UCSD-AML1 (cell line): ENCODE results near the gene MSANTD1.

Experiments used
- DNase-seq: peaks from one replicate; lab custom pipeline; 2025; ENCODE audit not compliant: unreplicated experiment; lab: John Stamatoyannopoulos, UW

MSANTD1 gene

DNA sequence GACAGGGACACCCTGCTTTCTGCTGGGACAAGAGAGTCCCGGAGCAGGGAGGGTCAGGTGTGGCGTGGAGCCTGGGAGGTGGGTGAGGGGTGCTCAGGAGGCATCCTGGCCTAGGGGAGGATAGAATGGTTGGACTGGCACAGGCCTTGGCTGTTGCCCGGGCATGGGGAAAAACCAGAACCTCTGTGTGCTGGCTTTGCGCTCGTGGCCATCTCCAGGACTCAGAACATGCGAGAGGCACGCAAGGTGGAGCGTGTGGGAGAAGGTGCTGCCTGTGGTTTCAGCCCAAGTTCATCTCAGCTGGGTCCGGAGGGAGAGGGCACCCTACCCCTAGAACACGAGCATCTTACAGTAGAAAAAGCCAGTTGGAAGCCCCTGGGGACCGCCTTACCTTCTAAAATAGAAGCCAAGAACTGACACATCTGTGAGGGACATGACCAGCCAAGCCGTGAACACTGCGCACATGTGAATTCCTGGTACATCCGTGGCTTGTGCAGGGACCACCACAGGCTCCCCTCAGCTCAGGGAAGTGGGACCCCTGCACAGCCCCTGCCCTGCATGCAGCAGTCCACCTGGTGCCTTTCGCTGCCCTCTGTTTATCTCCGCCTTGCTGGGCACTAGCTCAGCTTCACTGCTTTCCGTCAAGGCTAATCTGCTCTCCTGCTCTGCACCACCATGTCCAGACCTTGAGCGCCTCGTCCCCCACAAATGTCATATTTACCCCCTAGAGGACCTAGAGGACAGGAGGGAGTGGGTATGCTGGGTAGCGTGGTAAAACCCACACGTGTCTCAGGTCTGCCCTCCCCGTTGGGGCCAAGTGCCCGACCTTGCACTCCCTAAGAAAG lies 13.5 kb downstream of the MSANTD1 start:
- DNase-seq, result no peak

DNA sequence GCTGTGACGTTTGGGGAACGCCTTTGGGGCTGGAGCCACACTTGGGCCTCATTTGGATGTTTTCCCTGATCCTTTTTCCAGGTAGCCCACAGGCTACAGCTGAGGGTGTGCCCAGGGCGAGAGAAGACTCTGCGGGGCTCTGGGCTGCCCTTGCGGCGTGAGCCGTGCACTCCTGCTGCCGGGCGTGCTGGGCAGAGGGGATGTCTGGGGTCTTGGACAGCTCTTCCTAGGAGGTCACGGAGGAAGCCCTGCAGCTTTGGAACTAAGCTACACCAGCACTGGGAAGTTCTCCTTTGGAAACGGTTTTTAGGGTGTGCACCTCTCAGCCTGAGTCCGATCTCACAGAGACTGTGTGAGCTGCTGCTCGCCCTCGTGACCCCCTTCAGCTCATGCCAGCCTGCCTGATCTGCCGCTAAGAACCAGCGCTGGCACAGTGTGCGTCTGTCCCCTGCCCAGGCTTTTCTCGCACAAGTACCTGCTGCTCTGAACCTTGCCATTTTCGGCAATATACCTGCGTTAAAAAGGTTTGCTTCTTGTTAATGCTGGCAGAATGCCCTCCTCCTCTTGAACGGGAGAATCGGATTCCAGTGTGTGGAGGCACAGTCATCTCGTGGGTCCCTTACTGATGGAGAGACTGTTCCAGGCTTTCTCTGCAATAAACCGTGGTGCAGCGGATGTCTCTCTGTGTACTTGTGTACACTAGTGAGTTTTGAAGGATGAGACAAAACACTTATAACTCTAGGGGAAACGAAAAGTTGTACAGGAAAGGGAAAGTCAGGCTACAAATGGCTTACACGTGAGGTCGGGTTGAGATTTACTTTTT lies 14.3 kb downstream of the MSANTD1 start:
- DNase-seq, result no peak

DNA sequence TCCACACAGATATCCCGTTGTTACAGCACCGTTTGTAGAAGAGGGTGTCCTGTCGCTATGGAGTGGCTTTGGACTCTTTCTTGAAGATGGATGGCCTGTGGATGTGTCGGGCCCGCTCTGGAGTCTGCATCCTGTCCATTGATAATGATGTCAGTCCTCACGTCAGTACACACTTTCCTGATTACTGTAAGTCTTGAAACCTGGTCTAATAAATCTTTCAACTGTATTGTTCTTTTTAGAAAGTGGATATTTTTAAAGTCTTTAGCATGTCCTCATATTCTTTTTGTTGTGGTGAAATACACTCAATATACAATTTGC lies 14.9 kb downstream of the MSANTD1 start:
- no peak for DNase-seq

DNA sequence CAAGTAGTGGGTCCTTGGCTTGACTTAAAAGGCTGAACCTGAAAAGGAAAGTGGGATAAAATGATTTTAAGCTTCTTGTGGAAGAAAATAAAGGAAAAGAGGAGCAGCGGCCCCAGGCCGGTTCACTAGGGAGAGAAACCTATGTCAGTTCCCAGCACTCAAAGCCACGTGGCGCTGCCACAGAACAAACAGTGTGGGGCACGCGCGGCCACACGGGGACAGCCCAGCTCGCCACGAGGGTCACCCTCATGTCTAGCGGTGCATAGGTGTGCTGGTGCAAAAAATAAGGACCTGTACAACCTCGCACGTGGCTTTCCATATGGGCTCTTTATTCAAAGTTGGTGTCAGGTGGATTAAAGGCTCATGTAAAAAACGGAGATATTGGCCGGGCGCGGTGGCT lies 17.1 kb downstream of the MSANTD1 start:
- DNase-seq, result no peak

DNA sequence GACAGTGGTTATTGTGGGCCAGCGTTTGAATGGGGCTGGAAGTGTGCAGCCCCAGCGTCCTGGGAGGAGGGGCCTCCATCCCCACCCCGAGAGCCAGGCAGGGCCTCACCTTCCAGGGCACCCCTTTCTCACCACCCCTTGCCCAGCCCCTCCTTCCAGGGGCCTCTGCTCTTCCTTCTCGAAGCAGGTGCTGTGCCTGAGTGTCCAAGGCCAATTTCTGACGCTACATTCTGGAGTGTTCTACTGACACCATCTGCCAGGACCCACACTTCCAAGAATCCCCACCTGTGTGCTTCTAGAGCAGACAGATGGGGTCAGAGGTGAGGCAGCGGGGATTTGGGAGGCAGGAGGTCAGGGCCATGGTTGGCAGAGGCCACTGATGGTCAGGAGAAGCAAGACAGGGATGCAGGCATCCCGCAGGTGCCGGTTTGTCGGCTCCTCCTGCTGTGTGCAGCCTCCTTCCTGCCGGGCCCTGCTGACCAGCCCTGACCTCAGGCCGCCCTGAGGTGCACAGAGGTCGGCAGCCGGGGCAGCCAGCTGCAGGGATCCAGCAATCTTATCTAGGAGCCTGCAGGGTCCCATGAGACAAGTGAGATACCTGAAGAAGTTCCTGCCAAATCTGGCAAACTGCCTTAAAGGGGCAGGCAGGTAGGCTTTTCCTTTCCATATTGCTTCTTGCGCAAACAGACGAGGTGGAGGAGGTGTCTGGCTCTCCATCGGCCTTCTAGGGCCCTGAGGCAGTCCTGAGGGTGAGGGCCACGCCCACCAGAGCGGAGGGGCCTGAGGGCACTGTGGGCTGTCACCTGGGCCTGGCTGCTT lies 18.8 kb downstream of the MSANTD1 start:
- DNase-seq, result no peak

DNA sequence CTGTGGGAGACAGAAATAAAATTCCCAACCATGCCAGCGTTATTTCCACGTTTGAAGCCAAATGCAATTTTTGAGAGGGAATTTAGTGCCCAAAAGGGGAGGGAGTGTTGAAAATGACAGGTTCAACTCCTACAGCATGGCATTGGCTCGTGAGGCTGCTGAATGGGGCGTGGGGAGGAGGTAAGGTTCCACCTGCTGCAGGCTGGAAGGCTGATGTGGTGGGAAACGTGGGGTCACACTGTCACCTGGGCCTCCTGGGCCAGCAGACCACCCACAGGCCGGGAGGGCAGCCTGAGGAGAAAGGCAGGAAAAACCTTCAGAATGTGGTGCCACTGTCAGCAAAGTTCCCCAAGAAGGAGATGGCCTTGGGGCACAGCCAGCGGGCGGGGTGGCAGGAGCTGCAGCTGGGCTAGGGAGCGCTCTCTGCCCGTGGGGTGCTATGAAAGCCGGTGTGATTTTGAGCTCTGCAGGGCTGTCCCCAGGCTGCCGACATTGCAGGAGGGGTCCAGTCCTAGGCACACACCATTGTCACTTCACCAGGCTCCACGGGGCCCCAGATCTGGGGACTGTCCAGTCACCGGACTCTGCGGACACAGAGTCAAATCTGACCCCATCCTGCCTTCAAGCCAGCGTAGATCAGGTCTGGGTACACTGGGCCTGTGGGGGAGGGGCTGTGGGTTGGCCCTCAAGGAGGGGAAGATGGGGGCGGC lies 19.6 kb downstream of the MSANTD1 start:
- DNase-seq, result no peak

DNA sequence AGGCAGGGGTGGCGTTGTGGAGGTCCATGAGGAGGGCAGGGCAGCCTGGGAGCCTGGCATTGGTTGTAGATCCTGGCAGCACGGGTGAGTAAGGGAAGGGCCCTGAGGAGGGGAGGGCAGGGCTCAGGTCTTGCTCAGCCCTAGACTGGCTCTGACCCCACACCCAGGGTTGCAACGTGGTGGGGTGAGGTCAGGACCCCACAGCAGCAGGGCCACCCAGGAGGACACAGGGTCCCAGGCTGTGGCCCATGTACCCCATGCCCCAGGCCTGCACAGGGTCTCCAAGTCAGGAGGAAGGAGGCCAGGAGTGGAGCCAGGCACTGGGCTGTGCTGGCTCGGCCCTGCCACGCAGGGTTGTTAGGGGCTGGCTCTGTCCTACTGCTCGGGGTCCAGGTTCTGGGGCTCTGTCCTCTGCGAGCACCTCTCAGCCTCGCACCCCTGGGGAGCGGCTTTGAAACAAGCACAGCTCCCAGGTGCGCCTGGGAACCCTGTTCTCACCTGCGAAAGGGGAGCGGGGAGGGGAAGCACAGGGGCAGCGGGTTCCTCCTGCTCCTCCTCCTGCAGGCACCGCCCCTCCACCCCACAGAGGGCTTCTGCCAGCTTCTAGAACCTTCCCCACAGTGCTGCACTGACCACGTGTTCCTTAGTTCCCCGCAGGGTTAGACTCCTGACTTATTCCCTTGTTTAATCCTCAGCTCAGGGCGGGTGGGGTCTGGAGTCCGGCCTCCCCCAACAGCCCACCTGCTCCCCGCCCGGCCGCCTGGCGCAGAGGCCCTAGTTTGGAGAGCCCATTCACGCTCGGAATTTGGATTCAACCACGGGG lies 20.4 kb downstream of the MSANTD1 start:
- no peak for DNase-seq

DNA sequence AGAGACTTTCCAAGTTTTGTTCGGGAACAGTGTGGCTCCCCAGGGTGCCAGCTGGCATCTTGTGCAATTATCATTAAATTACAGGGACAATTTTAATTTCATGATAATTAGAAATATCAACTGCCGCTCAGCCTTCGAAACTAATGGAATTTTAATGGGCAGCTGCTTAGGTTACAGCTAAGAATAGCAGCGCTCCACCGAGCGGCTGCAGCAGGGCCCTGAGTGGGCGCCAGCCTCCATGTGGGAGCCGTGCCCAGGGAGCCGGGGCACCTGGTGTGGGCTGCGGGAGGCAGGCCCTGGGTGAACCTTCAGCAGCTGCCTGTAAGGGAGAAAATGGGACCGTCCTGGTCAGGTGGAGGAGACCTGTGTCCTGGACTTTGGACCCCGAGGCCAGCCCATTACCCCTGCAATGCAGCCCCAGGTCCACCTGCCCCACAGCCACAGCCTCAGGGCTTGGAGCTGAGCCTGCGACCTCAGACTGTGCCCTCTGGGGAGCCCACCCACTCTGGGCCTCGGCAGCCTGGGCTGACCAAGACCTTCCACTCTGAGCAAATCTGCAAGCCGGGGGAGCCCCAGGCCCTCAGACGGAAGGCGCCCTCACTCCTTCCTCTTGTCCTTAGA lies 21.1 kb downstream of the MSANTD1 start:
- no peak for DNase-seq

DNA sequence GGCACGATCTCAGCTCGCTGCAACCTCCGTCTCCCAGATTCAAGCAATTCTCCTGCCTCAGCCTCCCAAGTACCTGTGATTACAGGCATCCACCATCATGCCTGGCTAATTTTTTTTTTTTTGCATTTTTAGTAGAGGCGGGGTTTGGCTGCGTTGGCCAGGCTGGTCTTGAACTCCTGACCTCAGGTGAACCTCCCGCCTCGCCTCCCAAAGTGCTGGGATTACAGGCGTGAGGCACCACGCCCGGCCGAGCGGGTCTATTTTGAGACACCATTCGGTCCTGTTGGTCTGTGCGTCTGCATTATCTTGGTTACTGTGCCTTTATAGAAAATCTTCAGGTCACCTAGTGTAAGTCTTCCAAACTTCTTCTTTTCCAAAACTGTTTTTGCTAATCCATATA lies 22.2 kb downstream of the MSANTD1 start:
- DNase-seq, result no peak

DNA sequence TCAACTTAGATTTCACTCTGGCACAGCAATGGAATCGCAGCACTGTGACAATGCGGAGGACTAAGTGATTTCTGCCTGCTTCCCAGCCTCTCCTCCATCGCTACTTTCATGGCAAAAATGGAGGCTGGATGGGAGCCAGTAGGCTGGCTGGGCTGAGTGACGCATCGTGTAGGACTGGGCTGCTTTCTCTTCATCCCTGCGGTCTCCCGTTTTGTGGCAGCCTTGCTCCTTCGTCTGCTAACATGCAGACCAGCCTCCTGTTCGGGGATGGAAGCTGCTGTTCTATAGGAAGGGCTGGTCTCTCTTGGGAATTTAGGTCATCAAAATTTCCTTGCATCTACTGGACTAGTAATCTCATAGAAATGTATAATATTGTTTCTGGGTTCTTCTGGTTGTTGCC lies 28.0 kb downstream of the MSANTD1 start:
- DNase-seq, result no peak

DNA sequence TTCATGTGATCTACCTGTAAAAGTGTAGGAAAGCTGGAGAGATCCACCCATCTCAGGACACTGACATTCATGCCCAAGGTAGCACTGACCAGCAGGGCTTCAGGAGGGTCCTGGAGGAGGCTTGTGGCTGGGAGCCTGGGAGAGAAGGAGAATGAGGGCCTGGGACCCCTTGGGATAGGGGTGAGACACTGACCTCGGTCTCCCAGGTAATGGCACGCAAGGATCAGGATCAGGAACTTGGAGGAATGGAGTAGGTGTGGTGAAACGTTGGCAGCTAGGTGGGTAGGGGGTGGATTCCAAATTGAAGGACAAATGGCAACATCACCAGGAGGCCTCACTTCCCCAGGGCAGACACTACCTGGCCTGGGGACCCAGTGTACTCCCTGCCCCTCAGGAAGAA lies 31.5 kb downstream of the MSANTD1 start:
- no peak for DNase-seq

DNA sequence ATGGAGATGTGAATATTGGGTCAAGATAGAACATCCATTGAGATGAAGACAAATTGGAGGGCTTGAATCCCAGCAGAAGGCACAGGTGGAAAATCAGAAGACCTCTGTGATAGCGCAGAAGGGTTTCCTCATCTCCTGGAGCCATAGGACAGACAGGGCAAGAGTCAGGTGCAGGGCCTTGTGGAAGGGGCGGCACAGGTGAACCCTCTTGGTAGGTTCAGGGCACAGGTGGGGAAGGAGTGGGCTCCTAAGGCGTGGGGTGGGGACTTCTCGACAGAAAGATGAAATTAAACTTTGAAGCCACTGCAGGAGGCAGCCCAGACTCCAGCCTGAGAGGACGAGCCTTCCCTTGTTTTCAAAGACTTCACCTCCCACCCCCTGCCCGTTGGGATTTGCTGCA lies 34.5 kb downstream of the MSANTD1 start:
- no peak for DNase-seq

DNA sequence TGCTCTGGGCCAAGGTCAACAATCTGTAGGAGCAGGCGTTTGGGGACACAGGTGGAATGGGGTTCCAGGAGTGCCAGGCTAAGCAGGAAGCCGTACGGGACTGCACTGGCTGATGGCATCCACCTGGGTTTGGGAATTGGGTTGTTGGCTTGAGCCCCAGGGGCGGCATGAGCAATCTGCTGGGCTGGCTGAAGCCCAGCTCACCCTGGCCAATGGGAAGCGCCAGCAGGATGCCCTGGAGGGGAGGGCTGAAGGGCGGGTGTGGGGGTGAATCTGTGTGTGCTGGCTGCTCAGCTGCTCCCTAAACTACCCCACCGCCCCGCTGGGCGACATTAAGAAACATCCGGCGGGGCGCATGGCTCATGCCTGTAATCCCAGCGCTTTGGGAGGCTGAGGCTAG lies 35.0 kb downstream of the MSANTD1 start:
- DNase-seq, result no peak

DNA sequence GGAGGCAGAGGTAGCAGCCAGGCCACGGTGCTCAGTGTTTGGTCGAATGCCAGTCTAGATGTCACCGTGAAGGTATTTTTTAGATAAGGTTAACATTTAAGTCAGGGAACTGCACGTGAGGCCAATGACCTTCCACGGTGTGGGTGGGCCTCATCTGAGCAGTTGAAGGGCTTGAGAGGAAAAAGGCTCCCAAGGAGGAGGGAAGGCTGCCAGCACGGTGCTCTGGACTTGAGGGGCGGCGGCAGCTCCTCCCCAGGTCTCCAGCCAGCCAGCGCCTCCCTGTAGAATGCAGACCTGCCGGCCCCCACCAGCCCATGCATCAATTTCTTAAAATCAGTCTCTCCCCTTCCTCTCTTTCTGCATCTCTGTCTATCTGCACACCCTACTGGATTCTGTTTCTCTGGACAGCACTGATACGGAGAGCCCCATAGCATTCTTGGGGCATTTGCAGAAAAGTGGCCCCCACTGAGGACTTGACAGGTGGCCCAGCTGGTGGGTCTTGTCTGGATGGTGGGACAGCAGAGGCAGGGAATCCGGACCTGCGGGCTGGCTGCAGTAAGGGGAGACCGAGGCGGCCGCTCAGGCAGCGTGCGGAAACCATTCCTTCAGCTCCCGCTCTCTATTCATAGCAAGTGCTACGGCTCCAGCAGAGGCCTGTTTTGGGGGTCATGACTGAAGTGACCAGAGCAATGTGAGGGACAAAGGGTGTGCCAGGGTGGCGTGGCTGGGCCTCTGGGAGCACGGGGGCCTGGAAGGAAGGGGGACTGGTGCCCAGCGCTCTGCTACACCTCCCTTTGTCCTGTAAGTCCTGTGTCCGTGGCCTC lies 36.0 kb downstream of the MSANTD1 start:
- no peak for DNase-seq

DNA sequence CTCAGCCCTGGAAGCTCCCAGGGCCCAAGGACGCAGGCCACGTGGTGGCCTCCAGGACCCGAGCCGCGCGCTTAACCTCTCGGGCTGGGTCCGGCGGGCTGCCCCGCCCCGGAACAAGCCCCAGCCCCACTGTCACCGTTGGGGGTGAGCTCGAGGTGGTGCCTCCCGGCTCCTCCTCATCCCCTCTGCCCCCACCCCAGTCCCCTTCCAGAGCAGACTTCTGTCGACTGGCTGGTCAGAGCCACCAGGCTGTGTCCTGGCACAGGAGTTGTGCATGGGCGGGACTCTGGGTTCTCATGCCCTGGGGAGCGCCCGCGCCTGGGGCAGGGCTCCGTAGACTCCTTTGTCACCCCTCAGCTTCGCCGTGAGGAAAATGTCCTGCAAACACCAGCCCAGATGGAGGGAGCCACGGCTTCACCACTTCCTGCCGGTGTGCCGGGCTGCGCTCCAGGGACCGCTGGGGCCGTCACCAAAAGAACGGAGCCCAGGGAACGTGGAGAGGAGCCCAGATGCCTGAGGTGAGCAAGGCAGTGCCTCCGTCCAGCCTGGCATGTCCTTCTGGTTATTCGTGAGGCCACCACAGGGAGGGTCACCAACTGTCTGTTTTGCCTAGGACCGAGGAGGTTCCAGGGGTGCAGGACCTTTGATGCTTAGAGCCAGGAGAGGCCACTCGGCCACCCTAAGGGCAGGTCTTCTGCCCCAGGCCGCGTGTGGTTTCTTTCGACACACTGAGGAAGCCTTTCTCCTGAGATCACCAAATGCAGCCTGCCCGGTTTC lies 36.8 kb downstream of the MSANTD1 start:
- peak; percentile 64 for DNase-seq

DNA sequence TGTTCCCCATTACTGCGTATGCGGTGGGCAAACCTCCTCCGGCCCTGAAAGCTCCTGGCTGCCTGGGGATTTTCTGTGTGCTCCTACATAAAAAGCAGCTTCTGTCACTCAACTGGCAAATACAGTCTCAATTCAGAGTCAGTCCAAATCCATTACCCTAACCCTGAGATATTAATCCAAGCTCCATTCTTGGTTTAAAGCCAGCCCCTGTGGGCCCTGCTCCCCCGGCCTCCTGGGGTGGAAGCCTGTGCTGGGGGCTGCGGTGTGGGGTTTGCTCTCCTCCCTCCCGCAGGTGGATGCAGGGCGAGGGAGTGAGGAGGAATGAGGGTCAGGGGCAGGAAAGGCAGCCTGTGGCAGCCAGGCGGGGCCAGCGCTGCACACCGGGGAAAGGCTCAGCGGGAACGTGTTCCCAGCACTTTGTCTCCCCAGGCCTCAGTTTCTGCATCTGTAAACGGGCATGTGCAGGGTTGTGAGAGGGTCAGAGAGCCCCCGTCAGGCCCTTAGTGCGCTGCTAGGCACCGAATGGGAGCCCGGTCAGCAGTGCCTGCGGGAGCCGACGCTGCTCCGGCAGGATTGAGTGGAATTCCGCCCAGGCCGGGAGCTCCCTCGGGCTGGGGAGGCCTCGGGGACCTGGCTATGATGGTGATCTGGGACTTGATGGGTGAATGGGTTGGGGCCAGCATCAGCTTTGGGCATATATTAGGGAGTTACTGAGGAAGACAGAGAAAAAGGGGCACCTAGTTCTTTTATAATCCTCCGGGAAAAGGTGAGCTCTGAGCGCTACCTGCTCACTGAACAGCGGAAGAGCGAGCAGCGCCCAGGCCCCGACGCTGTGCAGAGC lies 37.6 kb downstream of the MSANTD1 start:
- DNase-seq, result no peak

DNA sequence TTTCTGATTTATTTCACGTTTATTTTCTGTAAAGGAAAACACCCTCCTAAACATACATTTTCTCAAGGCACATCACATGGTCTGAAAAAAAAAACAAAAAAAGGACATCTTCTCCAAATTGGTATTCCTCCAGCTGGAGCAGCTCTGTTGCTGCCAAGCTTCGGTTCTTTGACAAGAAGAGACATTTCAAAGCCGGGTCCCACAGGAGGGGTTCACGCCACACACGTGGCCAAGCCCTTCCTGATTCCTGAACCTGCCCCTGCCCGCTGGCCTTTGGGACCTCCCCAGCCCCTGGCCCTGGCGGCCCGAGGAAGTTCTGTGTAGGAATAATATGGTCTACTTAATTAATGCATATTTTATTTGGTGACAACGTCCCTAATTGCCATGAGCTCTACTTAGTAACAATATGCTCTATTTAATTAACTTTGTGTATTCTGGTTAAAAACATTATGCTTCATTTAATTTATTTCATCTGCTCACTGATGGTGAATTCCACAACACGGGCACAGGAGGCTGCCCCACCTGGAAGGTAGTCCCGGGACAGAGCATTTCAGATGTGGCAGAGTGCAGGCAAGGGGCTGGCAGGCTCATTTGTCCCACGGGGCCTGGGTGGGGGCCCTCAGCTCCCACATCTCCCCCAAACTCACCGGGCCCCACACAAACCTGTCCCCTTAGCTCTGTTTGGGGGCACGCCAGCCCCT lies 38.5 kb downstream of the MSANTD1 start:
- DNase-seq, result no peak
